Lower leg skin (tissue), 3 donors: ENCODE measurements around the gene FN1.

Experiments
- POLR2A ChIP-seq, 2 donors: fragments of 450-650 bp; IDR thresholded peaks; one replicate each; pipeline ENCODE4 v1.6.1; 2016 to 2017; ENCODE audit warnings: antibody characterized with exemption in 2 of 2, mild to moderate bottlenecking in 1 of 2, moderate library complexity in 1 of 2
- TF ChIP-seq, protein P1 (sequence below), 3 donors: fragments of 450-650 bp; IDR thresholded peaks; one replicate each; pipeline ENCODE4 v1.5.1; 2016; ENCODE audit warnings: antibody characterized with exemption in 3 of 3, mild to moderate bottlenecking in 3 of 3, moderate library complexity in 2 of 3

GRCh38 chr2:215374642-215375466 lies 61.0 kb downstream of the FN1 start:
- TF ChIP-seq POLR2A (IDR thresholded peaks at IDR 0.05): no peak
- TF ChIP-seq, protein P1, sequence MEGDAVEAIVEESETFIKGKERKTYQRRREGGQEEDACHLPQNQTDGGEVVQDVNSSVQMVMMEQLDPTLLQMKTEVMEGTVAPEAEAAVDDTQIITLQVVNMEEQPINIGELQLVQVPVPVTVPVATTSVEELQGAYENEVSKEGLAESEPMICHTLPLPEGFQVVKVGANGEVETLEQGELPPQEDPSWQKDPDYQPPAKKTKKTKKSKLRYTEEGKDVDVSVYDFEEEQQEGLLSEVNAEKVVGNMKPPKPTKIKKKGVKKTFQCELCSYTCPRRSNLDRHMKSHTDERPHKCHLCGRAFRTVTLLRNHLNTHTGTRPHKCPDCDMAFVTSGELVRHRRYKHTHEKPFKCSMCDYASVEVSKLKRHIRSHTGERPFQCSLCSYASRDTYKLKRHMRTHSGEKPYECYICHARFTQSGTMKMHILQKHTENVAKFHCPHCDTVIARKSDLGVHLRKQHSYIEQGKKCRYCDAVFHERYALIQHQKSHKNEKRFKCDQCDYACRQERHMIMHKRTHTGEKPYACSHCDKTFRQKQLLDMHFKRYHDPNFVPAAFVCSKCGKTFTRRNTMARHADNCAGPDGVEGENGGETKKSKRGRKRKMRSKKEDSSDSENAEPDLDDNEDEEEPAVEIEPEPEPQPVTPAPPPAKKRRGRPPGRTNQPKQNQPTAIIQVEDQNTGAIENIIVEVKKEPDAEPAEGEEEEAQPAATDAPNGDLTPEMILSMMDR (IDR thresholded peaks at IDR 0.05): no peak
